ENCODE data around the gene CCDC148. TPM values are rescaled to one million over a fixed set of nuclear protein-coding genes. Genes with fewer than 3 reads are reported as not detected.

The CCDC148 gene
- total RNA-seq, 4 donors from 2014 or later, result 0.78 to 1.6 (median 1.1) TPM

DNA sequence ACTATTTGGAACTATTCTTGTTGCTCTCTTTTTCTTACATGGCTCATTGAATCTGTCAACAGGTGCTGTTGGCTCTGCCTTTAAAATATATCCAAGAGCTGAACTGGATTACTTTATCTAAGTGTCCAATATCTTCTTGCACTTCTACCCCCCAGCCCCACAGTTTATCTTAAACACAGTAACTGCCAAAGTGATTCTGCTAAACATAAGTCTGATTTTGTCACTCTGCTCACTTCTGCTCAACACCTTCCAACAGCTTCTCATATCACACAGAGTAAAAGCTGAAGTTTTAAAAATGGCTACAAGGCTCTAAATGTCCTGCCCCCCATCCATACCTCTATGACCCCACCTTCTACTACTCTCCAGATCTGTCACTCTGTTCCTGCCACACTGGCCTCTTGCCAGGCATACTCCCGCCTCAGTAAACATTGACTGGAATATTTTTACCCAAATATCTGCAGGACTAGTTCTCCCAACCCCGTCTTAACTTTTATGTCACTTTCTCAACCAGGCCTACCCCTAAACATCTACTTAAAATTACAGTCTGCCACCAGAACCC is 130.7 kb downstream of the CCDC148 start:
- ATAC-seq, result no peak
- WGBS, 2 donors (ENCODE audit: low coverage in 1 of 2), result 42 to 53% methylated on average over 2 of the region's 2 CpGs
- Histone ChIP-seq H3K27me3 (no peaks in the 10 kb centered on the region), H3K27ac (no peak overlapping the region), H3K36me3 (no peaks in the 10 kb centered on the region), H3K9me3 (no peaks in the 10 kb centered on the region), H3K4me3 (no peak overlapping the region), H3K4me1 (no peaks in the 10 kb centered on the region)
- TF ChIP-seq, protein P1, sequence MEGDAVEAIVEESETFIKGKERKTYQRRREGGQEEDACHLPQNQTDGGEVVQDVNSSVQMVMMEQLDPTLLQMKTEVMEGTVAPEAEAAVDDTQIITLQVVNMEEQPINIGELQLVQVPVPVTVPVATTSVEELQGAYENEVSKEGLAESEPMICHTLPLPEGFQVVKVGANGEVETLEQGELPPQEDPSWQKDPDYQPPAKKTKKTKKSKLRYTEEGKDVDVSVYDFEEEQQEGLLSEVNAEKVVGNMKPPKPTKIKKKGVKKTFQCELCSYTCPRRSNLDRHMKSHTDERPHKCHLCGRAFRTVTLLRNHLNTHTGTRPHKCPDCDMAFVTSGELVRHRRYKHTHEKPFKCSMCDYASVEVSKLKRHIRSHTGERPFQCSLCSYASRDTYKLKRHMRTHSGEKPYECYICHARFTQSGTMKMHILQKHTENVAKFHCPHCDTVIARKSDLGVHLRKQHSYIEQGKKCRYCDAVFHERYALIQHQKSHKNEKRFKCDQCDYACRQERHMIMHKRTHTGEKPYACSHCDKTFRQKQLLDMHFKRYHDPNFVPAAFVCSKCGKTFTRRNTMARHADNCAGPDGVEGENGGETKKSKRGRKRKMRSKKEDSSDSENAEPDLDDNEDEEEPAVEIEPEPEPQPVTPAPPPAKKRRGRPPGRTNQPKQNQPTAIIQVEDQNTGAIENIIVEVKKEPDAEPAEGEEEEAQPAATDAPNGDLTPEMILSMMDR (IDR thresholded peaks at IDR 0.05), result no peak
- no peak for TF ChIP-seq POLR2A (IDR thresholded peaks at IDR 0.05)
- no peak for TF ChIP-seq POLR2AphosphoS5 (IDR thresholded peaks at IDR 0.05)
- TF ChIP-seq EP300 (IDR thresholded peaks at IDR 0.05), result no peak

DNA sequence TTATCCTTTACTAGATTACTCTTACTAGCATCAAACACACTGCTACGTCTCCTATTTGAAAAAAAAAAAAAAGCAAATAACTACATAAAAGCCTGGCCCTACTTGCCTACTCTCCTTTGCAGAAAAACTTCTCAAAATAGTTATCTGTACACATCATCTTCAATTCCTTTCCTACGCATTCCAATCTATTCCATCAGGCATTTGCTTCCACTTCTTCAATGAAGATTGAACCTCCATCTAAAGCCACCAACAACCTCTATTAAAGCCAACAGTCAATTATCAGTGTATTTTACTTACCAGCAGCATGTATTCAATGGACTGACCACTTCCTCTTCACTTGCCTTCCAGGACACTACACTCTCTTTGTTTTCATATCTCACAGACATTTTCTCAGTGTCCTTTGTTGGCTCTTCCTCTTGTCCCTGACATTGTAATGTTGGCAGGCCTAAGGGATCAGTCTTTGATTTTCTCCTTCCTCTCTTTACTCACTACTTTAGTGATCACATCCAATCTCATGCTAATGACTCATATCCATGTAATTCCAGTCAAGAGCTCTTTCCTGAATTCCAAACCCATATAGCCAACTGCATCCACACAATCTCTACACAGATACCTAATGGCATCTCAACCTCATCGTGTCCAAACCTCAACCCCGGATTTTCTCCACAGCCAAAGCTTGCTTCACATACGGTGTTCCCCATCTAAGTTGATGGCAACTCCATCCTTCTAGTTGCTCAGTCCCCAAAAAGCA is 131.3 kb downstream of the CCDC148 start:
- ATAC-seq, result no peak
- H3K4me3 ChIP-seq, result no peak overlapping the region
- H3K27me3 ChIP-seq, result no peaks in the 10 kb centered on the region
- H3K27ac ChIP-seq, result no peak overlapping the region
- WGBS, 2 donors (ENCODE audit: low coverage in 1 of 2), result 93 to 94% methylated on average over 3 to 5 of the region's 5 CpGs
- H3K36me3 ChIP-seq, result no peaks in the 10 kb centered on the region
- H3K9me3 ChIP-seq, result no peaks in the 10 kb centered on the region
- no peaks in the 10 kb centered on the region for H3K4me1 ChIP-seq
- TF ChIP-seq EP300 (IDR thresholded peaks at IDR 0.05), result no peak
- TF ChIP-seq, protein P1 (IDR thresholded peaks at IDR 0.05), result no peak
- no peak for TF ChIP-seq POLR2AphosphoS5 (IDR thresholded peaks at IDR 0.05)

DNA sequence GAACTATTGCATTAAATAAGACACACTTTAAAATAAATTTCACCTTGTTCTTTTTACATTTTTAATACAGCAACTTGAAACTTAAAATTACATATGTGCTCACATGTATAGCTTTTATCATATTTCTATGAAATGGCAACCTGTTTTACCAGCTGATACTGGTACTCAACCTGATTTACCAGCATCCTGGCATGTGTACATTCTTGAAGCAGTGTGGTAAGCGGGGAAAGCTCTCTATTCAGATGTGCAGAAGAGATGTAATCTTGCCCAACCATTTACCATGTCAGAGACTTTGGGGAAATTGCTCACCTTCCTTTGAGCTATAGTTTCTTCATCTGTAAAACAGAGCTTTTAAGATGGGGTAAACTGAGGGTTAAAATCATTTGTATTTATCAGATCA is 133.2 kb downstream of the CCDC148 start:
- Histone ChIP-seq H3K36me3 (no peaks in the 10 kb centered on the region), H3K4me1 (no peaks in the 10 kb centered on the region), H3K27me3 (no peaks in the 10 kb centered on the region), H3K9me3 (no peaks in the 10 kb centered on the region), H3K27ac (no peak overlapping the region), H3K4me3 (no peak overlapping the region)
- no peak for TF ChIP-seq POLR2A (IDR thresholded peaks at IDR 0.05)
- TF ChIP-seq, protein P1 (IDR thresholded peaks at IDR 0.05), result no peak
- no peak for TF ChIP-seq EP300 (IDR thresholded peaks at IDR 0.05)
- TF ChIP-seq POLR2AphosphoS5 (IDR thresholded peaks at IDR 0.05), result no peak
- ATAC-seq, result no peak
- 100% methylated on average over 1 of the region's 1 CpG for WGBS, 2 donors (ENCODE audit: low coverage in 1 of 2)

- Histone ChIP-seq H3K4me1 (no peaks in the 10 kb centered on the region), H3K27me3 (no peaks in the 10 kb centered on the region), H3K9me3 (no peaks in the 10 kb centered on the region), H3K27ac (no peak overlapping the region), H3K36me3 (no peaks in the 10 kb centered on the region), H3K4me3 (no peak overlapping the region)
- no peak for ATAC-seq
- WGBS, 2 donors (ENCODE audit: low coverage in 1 of 2), result 17 to 34% methylated on average over 3 of the region's 3 CpGs
- no peak for TF ChIP-seq POLR2AphosphoS5 (IDR thresholded peaks at IDR 0.05)
- no peak for TF ChIP-seq POLR2A (IDR thresholded peaks at IDR 0.05)
- TF ChIP-seq EP300 (IDR thresholded peaks at IDR 0.05), result no peak
- TF ChIP-seq, protein P1 (IDR thresholded peaks at IDR 0.05), result no peak
Observed at GRCh38 chr2:158321264-158321663, 135.3 kb downstream of the CCDC148 start.

DNA sequence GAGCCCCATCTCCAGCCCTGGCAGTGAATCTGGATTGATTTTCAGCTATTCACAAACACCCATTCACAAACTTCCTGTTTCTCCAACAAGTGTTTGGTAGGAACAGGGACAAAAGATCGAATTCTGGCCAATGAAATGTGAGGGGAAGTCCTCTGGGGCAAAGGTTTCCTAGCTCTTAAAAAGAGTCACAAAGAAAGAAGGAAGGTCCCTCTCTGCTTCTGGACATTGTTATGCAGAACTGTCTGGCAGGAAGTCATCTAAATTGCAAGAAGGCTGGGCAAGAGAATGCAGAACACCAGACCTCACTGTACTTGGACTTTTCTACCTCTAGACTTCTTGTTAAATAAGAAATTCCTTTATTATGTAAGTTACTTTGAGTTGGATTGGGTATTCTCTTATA is 137.3 kb downstream of the CCDC148 start:
- H3K4me3 ChIP-seq, result no peak overlapping the region
- WGBS, 2 donors (ENCODE audit: low coverage in 1 of 2), result 50% methylated on average over 1 of the region's 1 CpG; no CpG with 5 or more reads in 1 of the 2 donors
- no peaks in the 10 kb centered on the region for H3K9me3 ChIP-seq
- no peaks in the 10 kb centered on the region for H3K27me3 ChIP-seq
- no peak overlapping the region for H3K27ac ChIP-seq
- no peaks in the 10 kb centered on the region for H3K4me1 ChIP-seq
- TF ChIP-seq, protein P1 (IDR thresholded peaks at IDR 0.05), result no peak
- no peak for TF ChIP-seq POLR2AphosphoS5 (IDR thresholded peaks at IDR 0.05)
- H3K36me3 ChIP-seq, result no peaks in the 10 kb centered on the region
- no peak for ATAC-seq
